GM23248 (cell line): Measurements from ENCODE around the gene TMUB1. TPM values are rescaled to one million over a fixed set of nuclear protein-coding genes. Genes with fewer than 3 reads are reported as not detected.

Experiments used
- DNase-seq: peaks from one replicate; pipeline ENCODE4 v3.0.0-alpha.2; 2015
- H2AFZ ChIP-seq: fragments of 200-600 bp; sonication (generic); 2 replicates; pipeline ENCODE4 v1.6.1; 2016; ENCODE audit warnings: antibody characterized with exemption
- H3F3A ChIP-seq: fragments of 200-600 bp; sonication (generic); 2 replicates; pipeline ENCODE4 v1.6.1; 2016; ENCODE audit warnings: mild to moderate bottlenecking, antibody characterized with exemption, mixed run types; ENCODE audit not compliant: insufficient read depth
- H3K27ac ChIP-seq: fragments of 200-600 bp; sonication (generic); 2 replicates; pipeline ENCODE4 v1.5.1; 2016; ENCODE audit warnings: mild to moderate bottlenecking
- H3K27me3 ChIP-seq: fragments of 200-600 bp; sonication (generic); replicated peaks from 2 replicates; pipeline ENCODE4 v1.6.1; 2016; ENCODE audit warnings: mild to moderate bottlenecking; ENCODE audit not compliant: insufficient read depth
- H3K36me3 ChIP-seq: fragments of 200-600 bp; sonication (generic); 2 replicates; pipeline ENCODE4 v1.6.1; 2016; ENCODE audit warnings: low read depth, mild to moderate bottlenecking
- H3K4me1 ChIP-seq: fragments of 200-600 bp; sonication (generic); 2 replicates; pipeline ENCODE4 v1.6.1; 2016; ENCODE audit warnings: mild to moderate bottlenecking; ENCODE audit not compliant: insufficient read depth
- H3K4me2 ChIP-seq: fragments of 200-600 bp; sonication (generic); one replicate; pipeline ENCODE4 v1.6.1; 2016; ENCODE audit warnings: mild to moderate bottlenecking; ENCODE audit not compliant: unreplicated experiment
- H3K4me3 ChIP-seq: fragments of 200-600 bp; sonication (generic); 2 replicates; pipeline ENCODE4 v1.5.1; 2016; ENCODE audit warnings: mild to moderate bottlenecking
- H3K79me2 ChIP-seq: fragments of 200-600 bp; sonication (generic); 2 replicates; pipeline ENCODE4 v1.6.1; 2016; ENCODE audit warnings: mild to moderate bottlenecking; ENCODE audit not compliant: insufficient read depth
- H3K9ac ChIP-seq: fragments of 200-600 bp; sonication (generic); 2 replicates; pipeline ENCODE4 v1.6.1; 2016; ENCODE audit warnings: mild to moderate bottlenecking
- H3K9me2 ChIP-seq: fragments of 200-600 bp; sonication (generic); 2 replicates; pipeline ENCODE4 v1.6.1; 2016; ENCODE audit warnings: mixed run types, mild to moderate bottlenecking, moderate library complexity; ENCODE audit not compliant: insufficient read depth
- H3K9me3 ChIP-seq: fragments of 200-600 bp; sonication (generic); one replicate; pipeline ENCODE4 v1.6.1; 2017; ENCODE audit warnings: low read depth
- H4K20me1 ChIP-seq: fragments of 200-600 bp; sonication (generic); 2 replicates; pipeline ENCODE4 v1.6.0; 2016; ENCODE audit not compliant: insufficient read depth
- EZH2 ChIP-seq: fragments of 200-600 bp; sonication (generic); IDR thresholded peaks from 2 replicates; pipeline ENCODE4 v1.6.1; 2018; ENCODE audit warnings: antibody characterized with exemption, mild to moderate bottlenecking; ENCODE audit not compliant: insufficient read depth, poor library complexity, severe bottlenecking
- EZH2phosphoT487 ChIP-seq: fragments of 200-600 bp; sonication (generic); IDR thresholded peaks from 2 replicates; pipeline ENCODE4 v1.6.1; 2018; ENCODE audit warnings: antibody characterized with exemption, moderate library complexity, mild to moderate bottlenecking, low read depth; ENCODE audit not compliant: insufficient read depth
- WGBS, 2 experiments: methylation state at CpG; one replicate each; pipeline ENCODE4 v1.1.6; 2015 to 2017; ENCODE audit warnings: low lambda C conversion rate in 2 of 2, low coverage in 1 of 2; ENCODE audit errors: missing lambda C conversion rate in 2 of 2; 5-methylcytosine and 5-hydroxymethylcytosine counted together
- in situ Hi-C: fragments of 300-500 bp; cut with MboI; formaldehyde crosslinking; loops from 2 replicates; pipeline ENCODE4 v1.15.0; 2020
- polyA plus RNA-seq: library from polyadenylated mRNA; unstranded; fragments of >200 nt; fragmentation: Nextera tagmentation; extraction: Ambion mirVana; gene quantifications from 2 replicates; pipeline ENCODE4 v1.2.1, GENCODE V29; 2016
- total RNA-seq: library from RNA; depleted of rRNA; stranded (reverse); fragments of >200 nt; shearing (Covaris generic); gene quantifications from 2 replicates; pipeline ENCODE4 v1.2.3, GENCODE V29; 2014

Gene TMUB1
- total and polyA plus RNA-seq, 2 experiments from 2014 or later: 19.9 to 33.6 TPM

DNA sequence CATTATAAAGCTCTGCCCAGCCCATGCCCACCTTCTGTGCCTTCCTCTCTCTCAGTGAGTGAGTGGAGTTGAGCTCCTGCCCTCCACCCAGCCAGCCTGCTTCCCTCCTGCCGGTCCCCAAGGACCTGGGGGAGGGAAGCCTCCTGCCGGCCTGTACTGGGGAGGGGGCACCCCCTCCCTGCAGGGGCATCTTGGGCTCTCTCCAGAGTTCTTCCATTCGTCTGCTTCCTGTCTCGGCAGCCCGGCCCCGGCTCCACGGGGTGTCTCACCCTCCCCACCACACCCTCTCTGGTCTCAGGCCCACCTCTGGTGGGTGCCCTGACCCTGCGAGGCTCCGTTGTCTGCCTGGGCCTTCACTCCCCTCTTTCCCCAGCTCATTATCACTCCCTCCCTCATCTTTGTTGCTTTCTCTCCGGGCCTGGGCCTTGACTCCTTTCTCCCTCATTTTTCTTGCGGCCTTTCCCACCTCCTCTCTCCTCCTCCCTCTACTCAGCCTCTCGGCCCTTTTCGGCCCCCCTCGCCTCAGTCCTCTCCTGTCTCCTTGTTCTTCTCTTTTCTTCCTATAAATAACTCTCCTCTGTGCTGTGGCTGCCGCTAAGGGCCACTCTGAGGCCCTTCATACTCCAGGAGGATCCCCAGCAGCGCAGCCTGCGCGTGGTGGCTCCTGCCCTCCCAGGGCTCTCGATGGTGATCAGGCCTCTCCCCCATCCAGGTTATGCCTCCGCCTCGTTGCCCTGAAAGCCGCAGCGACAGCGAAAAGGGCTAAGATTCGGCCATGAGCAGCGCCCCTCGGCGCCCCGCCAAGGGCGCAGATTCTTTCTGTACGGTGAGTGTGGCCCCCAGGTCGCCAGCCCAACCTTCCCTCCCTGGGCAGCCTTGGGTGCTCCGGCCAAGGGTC, 21.8 kb downstream of the TMUB1 start:
- peak overlapping the region; percentile 93 for H3K4me3 ChIP-seq
- H3K27ac ChIP-seq: peak overlapping the region; percentile 94
- TF ChIP-seq EZH2phosphoT487 (no peak), EZH2 (no peak)
- DNase-seq: no peak
- peaks cover 43% of the 10 kb centered on the region for H3K4me1 ChIP-seq
- H3K36me3 ChIP-seq: no peaks in the 10 kb centered on the region
- no peaks in the 10 kb centered on the region; the same call in 1 of the 2 replicates for H4K20me1 ChIP-seq
- in situ Hi-C loops: no loop called here
- H3K9me2 ChIP-seq: no peaks in the 10 kb centered on the region
- H3K27me3 ChIP-seq: no peaks in the 10 kb centered on the region
- peak overlapping the region; percentile 90 for H3K9ac ChIP-seq
- peaks cover 52% of the 10 kb centered on the region for H3K79me2 ChIP-seq
- peak overlapping the region; percentile 82 for H3K4me2 ChIP-seq
- WGBS, 2 experiments: 48 to 55% methylated on average over 28 to 32 of the region's 33 CpGs
- H3K9me3 ChIP-seq: no peaks in the 10 kb centered on the region
- peaks cover 10% of the 10 kb centered on the region for H3F3A ChIP-seq
- H2AFZ ChIP-seq: no peak overlapping the region

DNA sequence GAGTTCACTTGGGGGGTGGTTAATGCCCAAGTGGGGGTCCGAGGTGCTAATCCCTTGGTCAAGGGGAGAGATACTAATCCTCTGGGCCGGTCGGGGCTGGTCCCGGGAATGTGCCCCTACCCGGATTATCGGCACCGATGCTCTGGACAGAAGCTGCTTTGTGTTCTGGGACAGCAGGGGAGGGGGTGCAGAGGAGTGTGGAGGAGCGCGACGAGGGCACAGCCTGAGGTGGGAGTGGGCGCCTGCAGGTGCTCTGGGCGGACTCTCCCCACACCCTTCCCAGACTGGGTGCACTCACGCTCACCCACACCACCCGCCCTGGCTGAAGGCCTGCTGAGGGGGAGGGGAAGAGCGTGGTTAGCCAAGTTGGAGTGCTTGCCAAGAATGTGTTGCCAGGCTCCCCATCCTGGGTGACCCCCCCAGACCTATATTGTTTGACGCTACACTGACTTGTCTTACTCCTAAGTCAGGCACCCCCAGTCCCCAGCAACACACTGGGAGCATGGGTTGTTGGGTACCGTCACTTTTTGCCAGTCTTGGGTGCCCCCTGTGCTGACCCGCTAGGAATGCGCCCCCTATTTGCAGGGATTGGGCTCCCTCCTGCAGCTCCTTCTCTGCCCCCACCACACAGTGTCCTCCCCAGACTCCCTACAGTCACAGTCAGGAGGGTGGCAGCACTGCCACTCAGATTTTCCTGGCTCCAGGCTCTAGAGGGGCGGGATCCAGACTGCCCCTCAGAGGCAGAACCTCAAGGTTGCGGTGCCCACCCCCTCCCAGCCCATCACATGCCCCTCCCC, 22.7 kb downstream of the TMUB1 start:
- H3K79me2 ChIP-seq: peaks cover 50% of the 10 kb centered on the region
- H3K4me2 ChIP-seq: peak overlapping the region; percentile 82
- peak overlapping the region; percentile 90 for H3K9ac ChIP-seq
- H2AFZ ChIP-seq: peak overlapping the region; percentile 77; the same call in 1 of the 2 replicates
- peak overlapping the region; percentile 94 for H3K27ac ChIP-seq
- peaks cover 43% of the 10 kb centered on the region for H3K4me1 ChIP-seq
- WGBS, 2 experiments: 5 to 10% methylated on average over 17 to 21 of the region's 21 CpGs
- in situ Hi-C loops: no loop called here
- H3F3A ChIP-seq: peaks cover 10% of the 10 kb centered on the region
- TF ChIP-seq EZH2 (no peak), EZH2phosphoT487 (no peak)
- no peaks in the 10 kb centered on the region for H3K27me3 ChIP-seq
- H3K36me3 ChIP-seq: no peaks in the 10 kb centered on the region
- no peaks in the 10 kb centered on the region; the same call in 1 of the 2 replicates for H4K20me1 ChIP-seq
- H3K9me3 ChIP-seq: no peaks in the 10 kb centered on the region
- peak overlapping the region; percentile 93 for H3K4me3 ChIP-seq
- peak; percentile 66 for DNase-seq
- no peaks in the 10 kb centered on the region for H3K9me2 ChIP-seq

DNA sequence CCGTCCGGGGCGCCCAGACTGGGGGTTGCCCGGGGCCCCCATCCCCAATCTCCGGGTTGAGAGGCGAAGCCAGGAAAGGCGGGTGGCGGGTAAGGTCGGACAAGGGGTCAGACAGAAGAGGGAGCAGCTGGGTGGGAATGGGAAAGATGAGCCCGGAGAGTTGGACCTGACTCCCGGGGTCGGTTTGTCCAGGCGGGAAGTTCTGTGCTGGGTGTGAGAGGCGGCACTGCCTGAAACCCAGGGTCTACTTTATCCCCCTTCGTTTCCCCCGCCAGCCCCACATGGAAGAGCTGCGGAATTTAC, 23.2 kb downstream of the TMUB1 start:
- Histone ChIP-seq H3K4me2 (peak overlapping the region; percentile 82), H3K9ac (peak overlapping the region; percentile 90), H3K4me3 (peak overlapping the region; percentile 93), H3K79me2 (peaks cover 45% of the 10 kb centered on the region), H2AFZ (peak overlapping the region; percentile 77), H4K20me1 (no peaks in the 10 kb centered on the region; the same call in 1 of the 2 replicates), H3K27me3 (no peaks in the 10 kb centered on the region), H3K36me3 (no peaks in the 10 kb centered on the region), H3K4me1 (peaks cover 43% of the 10 kb centered on the region), H3F3A (peaks cover 10% of the 10 kb centered on the region), H3K9me3 (no peaks in the 10 kb centered on the region), H3K27ac (peak overlapping the region; percentile 94), H3K9me2 (no peaks in the 10 kb centered on the region)
- TF ChIP-seq EZH2 (no peak), EZH2phosphoT487 (no peak)
- in situ Hi-C loops: no loop called here
- DNase-seq: no peak
- WGBS, 2 experiments: 1 to 4% methylated on average over 16 to 17 of the region's 17 CpGs

DNA sequence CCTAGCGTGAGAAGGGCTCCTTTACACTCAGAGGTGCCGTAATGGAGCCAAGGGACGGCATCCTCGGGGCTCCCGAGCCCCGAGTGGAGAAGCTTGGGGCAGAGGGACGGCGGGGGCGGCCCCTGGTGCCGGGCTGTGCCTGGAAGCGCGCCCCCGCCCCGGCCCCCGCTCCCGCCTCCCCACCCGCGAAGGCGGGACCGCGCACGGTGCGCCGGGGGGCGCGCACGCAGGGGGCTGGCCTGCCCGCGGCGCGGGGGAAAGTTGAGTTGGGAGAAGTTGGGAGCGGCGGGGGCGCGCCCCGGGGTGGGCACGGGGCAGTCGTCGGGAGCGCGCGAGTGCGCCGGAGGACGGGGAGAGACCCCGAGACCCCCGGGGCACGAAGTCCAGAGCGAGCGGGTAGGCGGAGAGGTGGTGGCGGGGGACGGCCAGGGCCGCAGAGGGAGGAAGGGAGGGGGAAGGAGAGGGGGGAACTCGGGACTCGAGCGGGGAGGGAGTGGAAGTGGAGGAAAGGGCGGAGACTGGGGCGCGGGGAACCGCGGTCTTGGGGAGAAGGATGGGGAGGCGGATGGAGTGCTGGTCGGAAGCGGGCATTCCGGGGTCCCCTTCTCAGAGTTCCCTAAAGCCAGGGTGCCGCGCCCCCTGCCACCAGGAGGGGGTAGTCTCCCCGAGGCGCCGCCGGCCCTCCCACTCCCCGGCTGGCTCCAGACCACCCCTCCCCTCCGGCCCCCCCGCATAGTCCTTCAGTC, 23.8 kb downstream of the TMUB1 start, which contains the start of gene SLC4A2:
Gene SLC4A2 (plus strand): TSS at position 223 of the 746 bp plus-strand sequence. CDS start 2,399 bp downstream, outside the sequence.
- no peaks in the 10 kb centered on the region for H3K27me3 ChIP-seq
- no peaks in the 10 kb centered on the region for H3K9me3 ChIP-seq
- peak within 1 kb of the TSS; percentile 93 for H3K4me3 ChIP-seq
- peak within 1 kb of the TSS; percentile 82 for H3K4me2 ChIP-seq
- H3K27ac ChIP-seq: peak within 1 kb of the TSS; percentile 94
- H3K9ac ChIP-seq: peak within 1 kb of the TSS; percentile 90
- no peak for TF ChIP-seq EZH2
- no peak for TF ChIP-seq EZH2phosphoT487
- H2AFZ ChIP-seq: peak within 1 kb of the TSS; percentile 77
- 1 to 4% methylated on average over 16 to 66 of the region's 75 CpGs for WGBS, 2 experiments
- H4K20me1 ChIP-seq: no peaks in the 10 kb centered on the region; the same call in 1 of the 2 replicates
- H3K36me3 ChIP-seq: no peaks in the 10 kb centered on the region
- H3K4me1 ChIP-seq: peaks cover 43% of the 10 kb centered on the region
- peaks cover 10% of the 10 kb centered on the region for H3F3A ChIP-seq
- DNase-seq: peak; percentile 86
- no peaks in the 10 kb centered on the region for H3K9me2 ChIP-seq
- peaks cover 40% of the 10 kb centered on the region for H3K79me2 ChIP-seq
- in situ Hi-C loops: loop anchor here (10.0 kb wide), 1 partner anchor 65 kb away; the partner anchor contains the start of gene NOS3
